ENCODE measurements around the gene KCNK3. TPM values are rescaled to one million over a fixed set of nuclear protein-coding genes. Genes with fewer than 3 reads are reported as not detected.

KCNK3 gene
- total and polyA plus RNA-seq, 2 donors from 2014 or later, result 2.1 to 8.1 TPM

- peaks cover 0 to 9% (median 6%) of the 10 kb centered on the region in 3 donors for H3K4me1 ChIP-seq (ENCODE audit: control insufficient read depth in 2 of 3, insufficient read depth in 2 of 3, low read depth in 1 of 3, low read length in 3 of 3)
- no peak overlapping the region for H3K4me3 ChIP-seq (ENCODE audit: low read length in 3 of 3)
- TF ChIP-seq CTCF (IDR thresholded peaks at IDR 0.05; ENCODE audit: borderline replicate concordance, extremely low read depth, insufficient read depth), result no peak
- no peaks in the 10 kb centered on the region for H3K36me3 ChIP-seq (ENCODE audit: control insufficient read depth in 2 of 3, insufficient read depth in 3 of 3, low read length in 3 of 3)
- FAIRE-seq (no peak), DNase-seq (no peak)
- no peaks in the 10 kb centered on the region for H3K9me3 ChIP-seq (ENCODE audit: control insufficient read depth in 2 of 3, insufficient read depth in 1 of 3, low read length in 3 of 3)
- intact Hi-C loops (cut with DNase I), result no loop called here
- no peaks in the 10 kb centered on the region for H3K27me3 ChIP-seq (ENCODE audit: control insufficient read depth, insufficient read depth, low read length)
- H3K27ac ChIP-seq (ENCODE audit: low read depth in 2 of 2, low read length in 2 of 2), result no peak overlapping the region
- no peak overlapping the region for H3K9ac ChIP-seq (ENCODE audit: low read length in 3 of 3)
Observed at GRCh38 chr2:26756337-26756736, 63.8 kb downstream of the KCNK3 start.

- DNase-seq (peak in 2 of 5 donors; percentile 29 to 64), FAIRE-seq (peak; percentile 39)
- Histone ChIP-seq H3K4me3 (ENCODE audit: low read length in 3 of 3) (no peak overlapping the region), H3K9ac (ENCODE audit: low read length in 3 of 3) (no peak overlapping the region), H3K27me3 (ENCODE audit: control insufficient read depth, insufficient read depth, low read length) (no peaks in the 10 kb centered on the region), H3K9me3 (ENCODE audit: control insufficient read depth in 2 of 3, insufficient read depth in 1 of 3, low read length in 3 of 3) (no peaks in the 10 kb centered on the region), H3K27ac (ENCODE audit: low read depth in 2 of 2, low read length in 2 of 2) (peak overlapping the region; percentile 58 to 92), H3K4me1 (ENCODE audit: control insufficient read depth in 2 of 3, insufficient read depth in 2 of 3, low read depth in 1 of 3, low read length in 3 of 3) (peaks cover 0 to 9% (median 6%) of the 10 kb centered on the region in 3 donors), H3K36me3 (ENCODE audit: control insufficient read depth in 2 of 3, insufficient read depth in 3 of 3, low read length in 3 of 3) (no peaks in the 10 kb centered on the region)
- no peak for TF ChIP-seq CTCF (IDR thresholded peaks at IDR 0.05; ENCODE audit: borderline replicate concordance, extremely low read depth, insufficient read depth)
- intact Hi-C loops (cut with DNase I), result no loop called here
Observed at GRCh38 chr2:26757873-26758789, 65.6 kb downstream of the KCNK3 start.

- Histone ChIP-seq H3K4me3 (ENCODE audit: low read length in 3 of 3) (no peak overlapping the region), H3K4me1 (ENCODE audit: control insufficient read depth in 2 of 3, insufficient read depth in 2 of 3, low read depth in 1 of 3, low read length in 3 of 3) (peaks cover 0 to 9% (median 6%) of the 10 kb centered on the region in 3 donors), H3K9ac (ENCODE audit: low read length in 3 of 3) (no peak overlapping the region), H3K9me3 (ENCODE audit: control insufficient read depth in 2 of 3, insufficient read depth in 1 of 3, low read length in 3 of 3) (no peaks in the 10 kb centered on the region), H3K27ac (ENCODE audit: low read depth in 2 of 2, low read length in 2 of 2) (peak overlapping the region; percentile 58 to 92), H3K27me3 (ENCODE audit: control insufficient read depth, insufficient read depth, low read length) (no peaks in the 10 kb centered on the region), H3K36me3 (ENCODE audit: control insufficient read depth in 2 of 3, insufficient read depth in 3 of 3, low read length in 3 of 3) (no peaks in the 10 kb centered on the region)
- TF ChIP-seq CTCF (IDR thresholded peaks at IDR 0.05; ENCODE audit: borderline replicate concordance, extremely low read depth, insufficient read depth), result no peak
- FAIRE-seq (no peak), DNase-seq (peak in 2 of 5 donors; percentile 13 to 57)
- intact Hi-C loops (cut with DNase I), result no loop called here
Observed at GRCh38 chr2:26758790-26759321, 66.3 kb downstream of the KCNK3 start.
